ENCODE data around the gene MANBA.
"Not testable (repeated sequence)": the region's sequence is repeated elsewhere in the genome, so short reads cannot be mapped to it uniquely, and the experiment has no call there.

MANBA gene

DNA sequence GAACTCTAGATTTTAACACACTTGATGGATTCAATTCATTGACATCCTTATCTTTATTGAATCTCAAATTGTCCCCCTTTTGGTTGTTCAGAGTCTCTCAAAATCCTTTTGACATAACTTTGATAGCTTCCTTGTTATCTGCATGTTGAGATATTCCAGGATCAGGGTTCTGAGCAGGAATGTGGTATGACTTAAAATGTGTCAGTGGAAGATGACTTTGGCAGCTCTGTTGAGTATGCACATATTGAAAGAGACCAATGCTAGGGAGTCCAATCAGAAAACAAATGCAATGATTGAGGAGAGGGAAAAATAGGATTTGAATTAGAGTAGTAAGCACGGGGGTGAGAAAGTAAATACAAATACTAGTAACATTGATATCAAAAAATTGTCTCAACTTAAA lies 93.8 kb downstream of the MANBA start:
- DNase-seq = no peak

DNA sequence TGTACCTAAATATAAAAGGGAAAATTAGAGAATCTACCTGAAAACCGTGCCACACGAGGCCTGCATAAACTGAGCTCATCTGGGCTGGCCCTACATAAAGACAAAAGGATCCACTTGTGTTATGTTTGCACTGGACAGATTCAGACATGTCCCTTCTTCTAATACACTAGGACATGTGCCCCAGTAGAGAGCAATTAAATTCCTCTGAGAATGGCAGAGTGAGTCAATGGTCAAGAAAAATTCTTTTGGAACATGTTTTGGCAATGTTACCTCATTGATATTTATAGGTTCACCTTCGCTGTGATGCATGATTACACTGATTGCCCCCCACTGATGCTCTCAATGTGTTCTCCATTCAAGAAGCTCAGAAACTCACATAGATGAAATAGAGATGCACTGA lies 95.2 kb downstream of the MANBA start:
- DNase-seq = no peak

DNA sequence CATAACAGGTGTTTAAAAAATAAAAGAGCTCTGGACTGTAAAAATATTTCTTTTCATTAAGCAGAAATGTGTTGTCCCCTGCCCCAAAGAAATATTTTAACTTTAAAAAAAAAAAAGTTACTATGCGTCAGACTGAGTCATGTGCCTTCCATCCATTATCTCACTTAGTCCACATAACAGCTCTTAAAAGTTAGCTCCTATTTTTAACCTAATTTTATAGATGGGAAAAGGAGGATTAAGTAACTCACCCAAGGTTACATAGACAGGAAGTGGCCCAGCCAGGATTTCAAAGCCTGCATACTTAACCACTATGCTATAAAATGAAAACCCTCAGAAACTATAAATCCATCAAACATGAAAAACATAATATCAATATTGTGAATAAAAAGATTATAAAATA lies 97.7 kb downstream of the MANBA start:
- DNase-seq = no peak

DNA sequence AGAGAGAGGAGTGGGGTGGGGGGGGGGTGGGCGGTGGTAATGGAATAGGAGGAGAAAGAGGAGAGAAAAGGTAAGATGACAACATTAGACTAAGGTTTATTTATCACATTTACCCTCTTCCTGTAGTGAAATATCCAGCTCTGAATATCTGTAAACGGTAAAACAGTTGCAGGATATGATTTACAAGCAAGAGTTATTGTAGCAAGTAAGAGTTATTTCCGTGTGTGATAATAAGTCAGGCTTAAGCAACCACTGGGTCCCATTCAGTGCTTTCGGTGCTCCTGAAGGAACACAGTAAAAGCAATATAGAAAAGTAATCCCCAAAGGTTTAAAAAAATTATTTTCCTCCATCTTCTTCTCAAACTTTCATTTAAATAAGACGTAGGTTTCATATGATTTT lies 103.6 kb downstream of the MANBA start:
- no peak for DNase-seq

DNA sequence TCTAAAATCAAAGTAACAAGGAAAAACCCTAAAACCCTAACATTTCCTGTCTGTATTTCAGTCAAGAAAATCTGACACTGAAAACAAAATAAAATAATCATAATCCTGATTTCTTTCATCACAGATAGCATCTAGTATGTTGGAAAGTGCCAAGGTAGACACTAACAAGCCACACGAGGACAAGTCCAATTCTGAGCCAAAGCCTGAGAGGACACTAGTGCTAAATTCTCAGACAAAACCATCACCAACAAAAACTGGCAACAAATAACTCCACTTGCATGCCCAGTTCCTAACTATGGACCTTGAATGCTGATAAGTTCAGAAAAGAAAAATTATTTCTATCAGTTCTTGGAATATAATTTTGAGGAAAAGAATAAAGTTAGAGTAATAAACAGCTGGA lies 113.7 kb downstream of the MANBA start:
- DNase-seq = no peak

DNA sequence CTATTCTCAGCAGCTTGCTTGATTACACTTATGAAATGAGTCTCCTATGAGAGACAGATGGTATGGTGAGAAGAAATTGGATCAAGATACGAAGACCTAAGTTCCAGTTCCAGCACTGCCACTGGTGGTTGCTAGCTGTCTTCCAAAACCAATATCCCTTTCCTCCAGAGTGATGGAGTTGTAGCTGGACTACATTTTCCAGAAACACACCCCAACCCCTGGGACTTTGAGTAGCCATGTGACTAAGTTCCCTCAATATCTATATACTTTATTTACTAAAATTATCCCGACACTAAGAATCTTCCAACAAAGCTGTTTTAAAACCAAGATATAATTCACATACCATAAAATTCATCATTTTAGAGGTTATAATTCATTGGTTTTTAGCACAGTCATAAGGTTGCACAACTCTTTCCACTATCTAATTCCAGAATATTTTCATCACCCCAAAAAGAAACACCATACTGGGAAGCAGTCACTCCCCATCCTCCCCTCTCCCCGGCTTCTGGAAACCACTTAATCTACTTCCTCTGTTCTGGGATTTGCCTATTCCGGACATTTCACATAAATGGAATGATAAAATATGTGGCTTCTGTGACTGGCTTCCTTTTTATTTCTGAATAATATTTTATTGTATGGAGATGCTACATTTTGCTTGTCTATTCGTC lies 118.0 kb downstream of the MANBA start:
- no peak for DNase-seq

DNA sequence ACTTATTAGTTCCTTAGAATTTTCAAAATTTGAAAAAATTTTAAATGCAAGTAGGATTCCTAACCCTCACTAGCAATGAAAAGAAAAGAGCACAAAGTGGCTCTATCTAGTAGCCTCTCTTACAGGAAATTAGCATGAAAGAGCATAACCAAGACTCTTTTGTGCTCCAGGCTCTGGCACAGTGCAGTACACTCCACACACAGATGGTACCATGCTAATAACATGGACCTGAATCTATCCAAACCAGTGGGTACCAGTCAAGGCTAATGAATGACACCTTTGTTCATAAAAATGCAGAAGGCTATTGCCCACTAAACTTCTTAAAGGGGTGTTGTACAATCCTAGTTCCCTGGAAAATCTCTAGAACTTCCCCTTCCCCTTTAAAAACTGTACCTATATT lies 119.0 kb downstream of the MANBA start:
- DNase-seq = no peak

DNA sequence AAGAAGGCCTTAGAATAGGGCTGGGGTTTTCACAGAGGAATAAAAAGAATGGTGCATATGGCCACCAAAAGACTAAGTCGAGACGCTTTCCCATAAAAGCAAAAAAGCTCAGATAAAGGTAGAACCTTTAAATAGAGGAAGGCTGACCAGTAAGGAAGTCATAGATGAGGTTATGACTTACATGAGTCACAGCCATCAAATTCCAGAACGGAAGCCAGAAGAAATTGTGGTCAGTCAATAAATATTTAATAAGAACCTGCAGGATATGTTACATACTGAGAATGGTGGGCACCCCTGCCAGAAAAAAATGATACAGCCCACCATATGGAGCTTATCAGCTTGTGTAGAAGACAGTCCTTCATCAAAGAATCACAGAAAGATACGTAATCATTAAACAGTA lies 120.1 kb downstream of the MANBA start:
- DNase-seq = no peak

DNA sequence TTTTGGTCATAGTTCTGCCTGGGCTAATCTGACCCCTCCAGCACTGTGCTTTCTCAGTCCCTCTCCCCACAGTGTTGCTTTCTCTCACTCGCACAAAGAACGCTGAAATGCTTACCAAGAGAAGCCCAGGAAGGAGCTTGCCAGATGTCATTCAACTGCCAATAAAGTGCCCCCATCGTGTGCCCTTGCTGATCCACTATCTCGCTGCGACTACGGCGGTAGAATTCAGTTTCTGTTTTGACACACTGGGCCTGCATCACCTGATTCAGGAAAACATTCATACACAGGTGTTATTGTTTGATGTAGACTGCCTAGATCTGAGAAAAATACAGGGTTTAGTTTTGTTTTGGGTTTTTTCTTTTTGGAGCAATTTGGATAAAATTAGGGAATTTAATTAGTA lies 121.2 kb downstream of the MANBA start:
- DNase-seq = no peak

DNA sequence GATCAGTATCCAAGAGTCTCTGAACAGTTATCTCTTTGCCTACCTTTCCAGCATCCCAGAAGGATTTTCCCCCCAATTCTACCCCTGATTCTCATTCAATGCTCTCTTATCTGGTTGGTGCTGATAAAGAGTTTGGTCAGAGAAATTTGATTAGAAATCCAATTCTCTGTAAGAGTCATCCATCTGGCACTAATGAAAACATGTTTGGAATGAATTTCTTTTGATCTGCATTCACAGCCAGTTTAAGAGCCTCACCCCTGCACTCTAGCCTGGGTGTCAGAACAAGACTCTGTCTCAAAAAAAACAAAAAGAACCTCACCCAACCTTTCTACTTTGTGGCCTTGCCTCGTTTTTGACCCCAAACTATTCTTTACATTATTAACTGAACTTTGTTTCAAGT lies 122.1 kb downstream of the MANBA start:
- DNase-seq = no peak

DNA sequence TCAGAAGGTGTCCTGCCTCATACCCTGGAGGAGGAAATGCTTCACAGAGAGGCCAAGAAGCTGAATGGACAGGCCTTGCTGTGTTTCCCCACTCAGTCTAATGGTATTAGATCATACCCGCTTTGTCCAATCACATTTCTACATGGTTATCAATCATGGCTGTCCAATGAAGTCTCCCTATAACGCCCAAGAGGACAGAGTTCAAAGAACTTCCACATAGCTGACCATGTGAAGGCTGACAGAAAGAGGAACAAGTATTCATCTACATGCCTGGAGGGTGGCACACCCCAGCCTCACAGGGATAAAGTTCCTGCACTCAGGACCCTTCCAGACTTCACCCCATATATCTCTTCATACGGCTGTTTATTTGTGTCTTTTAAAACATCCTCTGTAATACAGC lies 123.4 kb downstream of the MANBA start:
- no peak for DNase-seq

DNA sequence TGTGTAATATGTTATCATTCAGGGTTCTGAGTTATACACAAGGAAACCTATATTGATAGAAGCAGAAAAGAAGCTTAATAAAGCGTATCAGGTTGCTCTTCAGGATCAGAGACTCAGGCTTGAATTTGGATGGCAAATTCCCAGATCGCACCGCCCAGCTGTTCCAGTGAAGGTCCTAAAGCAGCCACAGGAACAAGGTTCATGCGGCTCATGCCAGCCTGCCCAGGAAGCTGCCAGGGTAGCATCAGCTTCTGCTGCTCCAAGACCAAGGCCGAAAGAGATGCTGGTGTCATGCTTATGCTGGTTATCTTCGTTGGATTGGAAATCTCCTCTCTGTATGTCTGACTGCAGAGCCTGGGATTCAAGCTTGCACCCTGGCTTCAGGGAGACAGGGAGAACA lies 127.7 kb downstream of the MANBA start:
- no peak for DNase-seq

DNA sequence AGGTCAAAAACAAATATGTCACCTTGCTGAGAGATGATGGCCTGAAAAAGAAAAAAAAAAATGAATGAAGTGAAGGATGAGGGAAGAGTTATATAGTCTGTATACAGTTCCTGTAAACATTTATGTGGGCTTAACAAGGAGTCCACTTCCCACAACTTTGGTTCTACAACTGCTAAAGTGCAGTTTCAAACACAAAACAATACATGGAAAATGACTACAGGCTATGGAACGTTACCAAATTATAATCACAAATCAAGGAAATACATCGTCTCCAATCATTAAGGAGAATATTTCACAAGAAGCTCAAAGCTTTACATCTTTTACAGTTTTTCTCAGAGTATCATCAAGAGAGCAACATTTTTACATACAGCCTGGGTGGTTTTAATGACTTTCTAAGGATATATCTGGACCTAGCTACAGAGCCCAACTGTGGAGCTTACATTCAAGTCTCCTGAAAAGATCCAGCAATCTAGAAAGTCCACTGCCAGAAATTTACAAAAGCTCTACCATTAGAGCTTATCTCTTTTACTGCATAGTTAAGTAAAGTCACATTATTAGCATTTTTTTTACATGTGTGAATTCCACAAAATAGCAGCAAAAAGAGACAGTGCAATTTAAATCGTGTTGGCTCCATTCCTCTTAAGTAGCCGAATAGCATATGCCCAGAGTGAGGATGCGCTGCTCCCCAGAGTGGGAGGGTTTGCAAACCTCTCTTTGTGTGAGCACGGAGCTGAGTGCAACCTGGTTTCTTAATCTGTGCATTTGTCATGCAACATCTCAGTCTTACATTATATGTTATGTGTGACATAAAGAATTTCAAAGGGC lies 128.3 kb downstream of the MANBA start:
- no peak for DNase-seq

DNA sequence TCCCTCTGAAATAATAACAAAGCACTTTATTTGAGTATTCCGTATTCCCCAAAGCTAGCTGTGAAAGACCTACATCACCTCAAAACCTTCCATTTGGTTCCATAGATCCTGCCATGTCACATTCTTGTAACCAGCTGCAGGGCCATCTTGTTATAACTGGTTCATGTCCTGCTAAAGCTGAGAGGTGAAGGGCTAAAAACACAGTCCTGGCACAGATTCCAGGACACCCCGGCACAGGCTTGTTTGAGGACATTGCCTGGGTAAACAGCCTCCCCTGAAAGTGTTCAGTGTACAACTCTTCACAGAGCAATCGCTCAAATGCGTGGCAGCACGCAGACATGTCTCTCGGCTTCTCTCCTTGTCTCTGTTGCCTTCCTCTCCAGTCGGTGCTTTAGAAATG lies 129.2 kb downstream of the MANBA start:
- DNase-seq = no peak

DNA sequence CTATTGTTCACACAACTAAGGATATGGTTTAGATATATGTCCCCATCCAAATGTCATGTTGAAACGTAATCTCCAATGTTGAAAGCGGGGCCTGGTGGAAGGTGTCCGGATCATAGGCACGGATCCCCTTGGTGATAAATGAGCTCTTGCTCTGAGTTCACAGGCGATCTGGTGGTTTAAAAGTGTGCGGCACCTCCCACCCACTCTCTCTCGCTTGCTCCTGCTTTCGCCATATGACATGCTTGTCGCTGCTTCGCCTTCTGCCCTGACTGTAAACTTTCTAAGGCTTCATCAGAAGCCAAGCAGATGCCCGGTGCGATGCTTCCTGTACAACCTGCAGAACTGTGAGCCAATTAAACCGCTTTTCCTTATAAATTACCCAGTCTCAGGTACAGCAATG lies 131.1 kb downstream of the MANBA start:
- DNase-seq = no peak

DNA sequence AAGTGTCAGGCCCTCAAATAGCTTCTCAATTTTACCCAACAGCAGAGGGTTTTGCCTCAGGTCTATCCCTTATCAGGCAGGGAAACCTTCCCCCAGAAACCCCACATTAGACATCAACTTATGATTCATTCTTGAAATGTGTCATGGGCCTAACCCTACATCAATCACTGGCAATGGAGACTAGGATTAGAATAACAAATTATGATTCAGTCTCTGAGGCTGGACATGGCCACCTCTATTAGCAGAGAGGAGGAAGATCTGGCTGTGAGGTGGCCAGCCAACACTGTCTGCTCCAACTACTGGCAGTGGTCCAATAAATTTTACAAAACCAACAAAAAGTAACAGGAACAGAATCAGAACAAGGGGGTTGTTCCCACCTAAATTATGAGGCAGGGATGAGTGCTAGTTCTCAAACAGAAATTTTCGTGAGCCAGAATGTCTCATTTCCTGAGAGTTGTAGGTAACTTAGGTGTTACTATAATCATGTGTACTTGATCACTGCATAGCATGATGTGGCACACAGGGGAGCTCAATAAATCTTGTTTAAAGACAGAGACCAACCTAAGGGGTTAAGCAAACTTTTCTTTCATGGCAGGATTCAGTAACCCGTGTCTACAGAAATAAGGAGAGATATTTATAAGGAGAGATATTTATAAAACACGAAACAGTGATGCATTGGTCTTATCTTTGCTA lies 132.8 kb downstream of the MANBA start:
- peak; percentile 73 for DNase-seq

DNA sequence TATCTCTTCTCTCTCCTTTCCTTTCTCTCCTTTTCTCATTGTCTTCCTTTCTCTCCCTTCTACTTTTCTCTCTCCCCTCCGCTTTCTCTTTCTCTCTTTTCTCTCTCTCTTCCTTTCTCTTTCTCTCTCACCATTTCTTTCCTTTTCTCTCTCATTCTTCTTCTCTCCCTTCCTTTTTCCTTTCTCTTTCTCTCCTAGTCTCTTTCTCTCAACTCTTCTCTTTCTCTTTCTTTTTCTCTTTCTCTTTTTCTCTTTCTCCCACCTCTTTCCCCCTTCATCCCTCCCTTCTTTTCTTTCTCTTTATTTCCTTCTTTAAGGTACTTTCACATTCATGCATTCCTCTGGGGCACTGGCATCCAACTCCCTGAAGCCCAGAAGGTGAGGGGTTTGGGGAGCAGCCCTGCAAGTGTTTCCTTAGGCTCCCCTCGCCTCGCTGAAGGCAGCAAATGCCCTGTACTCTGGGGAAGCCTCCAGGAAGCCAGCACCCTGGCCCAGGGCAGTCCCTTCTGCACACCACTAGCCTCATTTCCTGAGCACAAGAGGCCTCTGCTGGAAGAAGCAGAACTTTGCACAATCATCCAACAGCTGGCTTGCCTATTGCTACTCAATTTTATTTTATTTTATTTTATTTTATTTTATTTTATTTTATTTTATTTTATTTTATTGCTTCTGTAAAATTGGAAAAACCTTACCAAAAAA lies 135.4 kb downstream of the MANBA start:
- DNase-seq = peak; percentile 77

DNA sequence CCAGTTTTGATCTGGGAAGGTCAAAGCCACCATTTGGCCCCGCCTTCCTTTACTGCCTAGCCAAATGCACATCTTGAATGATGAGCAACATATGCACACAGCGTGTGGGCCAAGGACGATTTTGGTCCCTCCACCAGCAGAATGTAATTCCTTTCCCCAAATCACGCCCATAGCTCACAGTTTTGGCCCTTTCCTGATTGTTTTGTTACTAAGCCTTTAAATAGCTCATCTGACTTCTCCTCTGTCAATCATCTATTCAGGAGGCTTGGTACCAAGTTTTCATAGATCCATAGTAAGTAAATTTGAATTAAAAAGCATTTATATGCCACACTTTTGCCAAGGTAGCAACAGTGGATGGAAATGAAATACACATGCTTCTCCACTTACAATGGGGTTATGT lies 136.3 kb downstream of the MANBA start:
- DNase-seq = no peak

DNA sequence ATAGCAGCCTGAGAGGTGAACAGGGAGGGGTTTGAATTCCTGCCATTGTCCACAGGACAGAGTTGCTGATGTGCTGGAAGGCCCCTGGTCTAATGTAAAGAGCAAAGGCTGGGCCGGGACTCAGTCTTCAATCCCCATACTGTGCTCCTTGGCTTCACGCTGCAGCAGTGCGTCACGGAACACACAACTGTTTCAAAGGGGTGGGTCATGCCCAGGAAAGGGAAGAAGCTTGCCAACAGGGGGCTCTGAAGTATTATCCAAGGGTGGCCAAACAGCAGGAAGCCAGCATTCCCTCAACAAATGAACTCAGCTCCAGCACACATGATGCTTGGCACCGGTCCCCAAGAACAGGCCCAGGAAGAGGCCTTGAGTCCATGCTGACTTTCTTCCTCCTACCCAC lies 137.1 kb downstream of the MANBA start:
- DNase-seq = no peak

DNA sequence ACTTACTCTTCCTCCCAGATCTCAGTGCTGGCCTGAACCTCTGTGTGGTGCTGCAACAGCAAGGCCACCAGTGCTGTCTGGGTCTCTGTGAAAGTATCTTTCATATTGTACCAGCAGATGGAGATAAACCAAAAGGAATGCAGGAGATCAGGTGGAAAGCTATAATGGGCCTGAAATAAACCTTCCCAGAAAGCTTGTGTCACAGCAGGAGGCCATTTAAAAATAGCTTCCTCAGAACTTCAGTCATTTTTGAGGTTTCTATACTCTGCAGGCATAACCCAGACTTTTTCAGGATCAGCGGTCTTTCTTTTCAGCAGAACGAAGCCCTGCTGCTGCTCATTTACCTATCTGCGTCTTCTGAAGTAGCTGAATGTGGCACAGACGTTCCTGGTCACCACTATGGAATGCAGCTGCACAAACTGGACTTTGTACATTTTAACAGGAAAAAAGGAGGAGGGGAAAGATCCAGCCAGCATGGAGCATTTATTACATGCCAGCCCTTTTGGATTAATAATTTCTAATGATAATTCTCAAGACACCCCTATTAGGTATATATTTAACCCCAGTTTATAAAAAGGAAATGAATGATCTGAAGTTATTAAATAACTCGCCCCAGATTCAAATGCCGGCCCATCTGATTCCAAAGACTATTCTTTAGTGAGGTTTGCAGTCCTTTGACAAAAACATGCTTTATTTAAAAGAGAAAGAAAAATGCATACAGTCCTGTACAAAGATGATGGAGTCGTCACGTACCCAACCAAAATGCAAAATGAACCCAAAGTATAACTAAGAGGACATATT lies 139.9 kb downstream of the MANBA start:
- no peak for DNase-seq

DNA sequence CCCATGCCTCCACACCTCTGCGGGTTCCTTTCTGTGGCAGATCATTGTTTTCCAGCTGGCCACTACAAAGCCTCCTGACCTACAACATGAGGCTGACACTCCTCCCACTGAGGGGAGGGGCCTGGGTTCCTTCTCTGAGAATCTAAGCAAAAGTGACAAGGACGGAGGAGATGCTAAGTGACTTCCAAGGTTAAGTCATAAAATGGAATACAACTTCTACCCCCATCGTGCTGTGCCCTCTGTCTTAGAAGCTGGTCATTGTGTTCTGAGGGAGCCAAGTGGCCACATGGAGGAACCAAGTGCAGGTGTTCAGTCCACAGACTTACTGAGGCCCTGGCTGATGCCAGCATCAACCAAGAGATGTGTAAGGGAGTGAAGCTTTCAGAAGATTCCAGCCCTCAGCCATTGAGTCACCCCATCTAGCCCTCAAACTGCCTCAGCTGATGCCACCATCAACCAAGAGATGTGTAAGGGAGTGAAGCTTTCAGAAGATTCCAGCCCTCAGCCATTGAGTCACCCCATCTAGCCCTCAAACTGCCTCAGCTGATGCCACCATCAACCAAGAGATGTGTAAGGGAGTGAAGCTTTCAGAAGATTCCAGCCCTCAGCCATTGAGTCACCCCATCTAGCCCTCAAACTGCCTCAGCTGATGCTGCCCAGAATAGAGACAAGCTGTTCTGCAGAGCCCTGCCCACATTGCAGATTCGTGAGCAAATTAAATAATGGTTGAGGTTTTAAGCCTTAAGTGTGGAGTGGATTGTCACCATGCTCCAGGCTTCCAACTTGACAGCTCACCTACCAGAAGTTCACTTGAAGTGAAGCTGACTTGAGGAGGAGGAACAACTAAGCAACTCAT lies 140.8 kb downstream of the MANBA start:
- not testable (repeated sequence) for DNase-seq

DNA sequence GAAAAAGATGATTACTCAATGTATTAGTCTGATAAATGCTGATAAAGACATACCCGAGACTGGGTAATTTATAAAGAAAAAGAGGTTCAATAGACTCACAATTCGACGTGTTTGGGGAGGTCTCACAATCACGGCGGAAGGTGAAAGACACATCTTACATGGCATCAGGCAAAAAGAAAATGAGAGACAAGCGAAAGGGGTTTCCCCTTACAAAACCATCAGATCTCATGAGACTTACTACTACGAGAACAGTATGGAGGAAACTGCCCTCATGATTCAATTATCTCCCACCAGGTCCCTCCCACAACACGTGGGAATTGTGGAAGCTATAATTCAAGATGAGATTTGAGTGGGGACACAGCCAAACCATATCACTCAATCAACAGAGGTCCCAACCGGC lies 141.7 kb downstream of the MANBA start:
- not testable (repeated sequence) for DNase-seq

Measured in activated CD4-positive, alpha-beta T cell treated with anti-CD3 and anti-CD28 coated beads, Interleukin-2, amount 50 U/mL, for 16 hours (primary cell).